ENCODE data around the gene UPK3A.
A peak's percentile ranks its signal among the peaks of the same experiment; 100 is the strongest.
"Not testable (repeated sequence)": the region's sequence is repeated elsewhere in the genome, so short reads cannot be mapped to it uniquely, and the experiment has no call there.

UPK3A gene

GRCh38 chr22:45285263-45286058 lies 712 bp downstream of the UPK3A start:
- DNase-seq = no peak

- no peak for DNase-seq
Observed at GRCh38 chr22:45286854-45287551, 2.3 kb downstream of the UPK3A start.

GRCh38 chr22:45290410-45290936 lies 5.7 kb downstream of the UPK3A start:
- no peak for DNase-seq

GRCh38 chr22:45291061-45291930 lies 6.5 kb downstream of the UPK3A start:
- no peak for DNase-seq

- no peak for DNase-seq
Observed at GRCh38 chr22:45291931-45292290, 7.2 kb downstream of the UPK3A start.

- no peak for DNase-seq
Observed at GRCh38 chr22:45292731-45293442, 8.1 kb downstream of the UPK3A start.

GRCh38 chr22:45294030-45294429 lies 9.3 kb downstream of the UPK3A start:
- DNase-seq = no peak

- DNase-seq = not testable (repeated sequence)
Observed at GRCh38 chr22:45295004-45295403, 10.3 kb downstream of the UPK3A start.

GRCh38 chr22:45295492-45295891 lies 10.7 kb downstream of the UPK3A start:
- no peak for DNase-seq

- DNase-seq = no peak
Observed at GRCh38 chr22:45296628-45297297, 12.0 kb downstream of the UPK3A start.

GRCh38 chr22:45298934-45299505 lies 14.3 kb downstream of the UPK3A start:
- no peak for DNase-seq

GRCh38 chr22:45302751-45303150 lies 18.0 kb downstream of the UPK3A start:
- DNase-seq = no peak

- DNase-seq = no peak
Observed at GRCh38 chr22:45303181-45303580, 18.4 kb downstream of the UPK3A start.

- no peak for DNase-seq
Observed at GRCh38 chr22:45304971-45305370, 20.2 kb downstream of the UPK3A start.

GRCh38 chr22:45305456-45306075 lies 20.8 kb downstream of the UPK3A start:
- no peak for DNase-seq

- DNase-seq = no peak
Observed at GRCh38 chr22:45306139-45306538, 21.4 kb downstream of the UPK3A start.

- DNase-seq = no peak
Observed at GRCh38 chr22:45308391-45308956, 23.7 kb downstream of the UPK3A start.

- no peak for DNase-seq
Observed at GRCh38 chr22:45308957-45309421, 24.2 kb downstream of the UPK3A start.

GRCh38 chr22:45309422-45310227 lies 24.9 kb downstream of the UPK3A start, which contains the start of gene FAM118A:
TSS of gene FAM118A (plus strand) at chr22:45309934. CDS start at chr22:45322380, 12,446 bp downstream.
- peak; percentile 76 for DNase-seq

All from NCI-H446 treated with DMSO at 0.1 percent for 48 hours (cell line).